HG03460 (cell line): ENCODE data around the gene ERC2.

Experiments used
- ATAC-seq: cut with Tn5 transposase; IDR thresholded peaks from one replicate; pipeline ENCODE4 v1.9.1; 2021; ENCODE audit not compliant: unreplicated experiment

Gene ERC2

GRCh38 chr3:55805169-55805568 is 663.1 kb downstream of the ERC2 start:
- ATAC-seq = no peak

- ATAC-seq = no peak
These were observed 663.8 kb downstream of the ERC2 start for GRCh38 chr3:55804170-55805095.

DNA sequence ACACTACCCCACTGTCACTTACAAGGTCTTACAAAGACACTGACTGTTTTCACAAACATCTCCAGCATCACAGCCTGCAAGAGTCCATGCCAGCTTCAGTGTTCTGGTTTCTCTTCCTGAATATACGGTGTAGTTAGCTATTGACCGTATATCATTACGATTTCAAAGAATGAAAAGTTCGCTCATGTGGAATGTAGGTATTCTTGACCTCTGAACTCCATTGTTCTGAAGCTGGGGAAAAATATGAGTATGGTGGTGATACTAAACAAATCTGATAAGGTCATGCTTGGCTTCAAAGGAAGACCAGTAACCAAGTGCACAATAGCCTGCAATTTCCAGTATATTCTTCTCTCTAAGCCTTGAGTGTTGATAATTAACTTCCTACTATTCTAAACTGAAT is 665.5 kb downstream of the ERC2 start:
- no peak for ATAC-seq

DNA sequence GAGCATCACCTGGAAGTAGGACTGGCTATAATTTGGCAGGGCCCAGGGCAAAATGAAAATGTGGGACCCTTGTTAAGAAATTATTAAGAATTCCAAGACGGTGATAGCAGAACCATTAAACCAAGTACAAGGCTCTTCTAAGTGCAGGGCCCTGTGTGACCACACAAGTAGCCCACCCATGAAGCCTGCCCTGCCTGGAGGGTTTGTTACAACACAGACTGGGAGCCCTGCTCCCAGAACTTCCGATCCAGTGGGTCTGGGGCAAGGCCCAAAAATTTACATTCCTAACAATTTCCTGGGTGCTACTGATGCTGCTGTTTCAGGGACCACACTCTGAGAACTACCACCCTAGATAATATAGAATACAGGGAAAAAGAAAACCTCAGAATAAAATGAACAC is 666.6 kb downstream of the ERC2 start:
- ATAC-seq = no peak

DNA sequence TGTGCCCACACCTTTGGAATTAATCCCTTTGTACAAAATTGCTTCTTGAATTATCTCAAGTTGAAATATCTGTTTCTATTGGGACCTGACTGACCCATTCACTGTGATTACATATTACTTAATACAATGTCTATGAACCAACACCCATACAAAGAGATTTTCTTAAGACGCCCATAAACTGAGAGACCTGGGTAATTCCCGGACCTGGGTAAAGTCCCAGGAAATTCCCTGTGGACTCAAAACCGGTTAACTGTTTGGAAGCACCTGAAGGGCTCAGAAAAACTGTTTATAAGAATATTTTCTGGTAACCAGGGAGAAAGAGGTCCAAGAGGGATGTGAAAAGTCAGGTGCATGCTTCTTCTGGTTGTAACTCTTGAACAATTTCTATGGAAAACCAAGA is 667.2 kb downstream of the ERC2 start:
- ATAC-seq = no peak

- ATAC-seq = no peak
These were observed 670.5 kb downstream of the ERC2 start for GRCh38 chr3:55797775-55798174.

- no peak for ATAC-seq
These were observed 671.2 kb downstream of the ERC2 start for GRCh38 chr3:55797084-55797483.

DNA sequence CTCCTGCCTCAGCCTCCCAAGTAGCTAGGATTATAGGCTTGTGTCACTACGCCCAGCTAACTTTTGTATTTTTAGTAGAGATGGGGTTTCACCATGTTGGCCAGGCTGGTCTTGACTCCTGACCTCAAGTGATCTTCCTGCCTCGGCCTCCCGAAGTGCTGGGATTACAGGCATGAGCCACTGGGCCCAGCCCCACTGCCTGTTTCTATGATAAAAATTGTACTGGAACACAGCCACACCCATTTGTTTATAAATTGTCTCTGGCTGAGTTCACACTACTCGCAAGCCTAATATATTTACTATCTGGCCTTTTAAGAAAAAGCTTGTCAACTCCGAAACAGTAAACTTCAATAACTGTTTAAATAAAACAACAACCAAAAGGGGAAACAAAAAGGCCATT is 671.7 kb downstream of the ERC2 start:
- ATAC-seq = no peak

DNA sequence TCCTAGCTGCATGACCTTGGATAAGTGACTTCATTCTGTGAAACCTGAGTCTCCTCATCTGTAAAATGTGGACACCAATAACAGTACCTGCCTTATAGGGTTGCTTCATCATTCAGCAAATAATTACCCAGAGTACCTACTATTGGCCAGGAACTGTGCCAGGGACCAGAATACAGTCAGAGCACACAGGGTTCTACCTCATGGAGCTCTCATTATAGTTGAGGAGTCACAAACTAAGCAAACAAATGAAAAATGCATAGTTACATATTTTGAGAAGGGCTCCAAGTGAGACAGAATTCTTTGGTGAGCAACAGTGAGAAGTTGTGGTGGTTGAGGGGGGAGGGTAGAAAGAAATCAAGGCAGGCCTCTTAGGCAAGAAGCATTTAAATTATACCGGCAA is 672.5 kb downstream of the ERC2 start:
- no peak for ATAC-seq

DNA sequence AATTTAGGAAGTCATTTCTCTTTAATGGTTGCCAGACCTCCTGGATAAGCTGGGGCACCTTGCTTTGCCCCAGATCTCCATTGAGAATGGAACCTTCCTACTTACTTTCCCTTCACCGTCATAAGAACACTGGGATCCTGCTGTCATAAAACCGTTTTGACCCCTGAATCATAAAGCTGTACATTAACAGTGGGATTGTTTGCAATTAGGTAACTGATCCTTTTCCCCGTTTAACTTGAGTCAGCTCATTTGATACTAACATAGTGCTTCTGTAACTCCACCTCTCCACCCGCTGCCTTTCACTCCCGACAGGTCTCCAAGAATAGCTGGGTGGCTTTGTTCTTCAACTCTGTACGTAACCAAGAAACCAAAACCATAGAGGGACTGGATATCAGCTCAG is 673.0 kb downstream of the ERC2 start:
- ATAC-seq = no peak

DNA sequence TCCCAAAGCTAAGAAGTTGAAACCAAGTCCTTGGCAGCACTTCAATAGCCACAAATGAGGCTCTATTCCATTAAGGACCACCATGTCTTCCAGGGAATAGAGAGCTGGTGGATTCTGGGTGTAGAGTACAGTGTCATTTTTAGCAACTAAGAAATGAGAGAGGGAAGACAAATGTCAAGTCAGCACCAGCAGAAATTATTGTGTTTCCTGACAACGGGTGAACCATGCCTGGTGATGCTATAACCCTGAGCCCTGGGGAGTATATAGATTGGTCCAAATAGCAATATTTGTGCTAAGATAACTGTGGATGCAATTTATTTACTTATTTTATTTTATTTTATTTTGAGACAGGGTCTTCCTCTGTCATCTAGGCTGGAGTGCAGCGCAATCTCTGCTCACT is 675.5 kb downstream of the ERC2 start:
- ATAC-seq = no peak

GRCh38 chr3:55792009-55792408 is 676.3 kb downstream of the ERC2 start:
- no peak for ATAC-seq

DNA sequence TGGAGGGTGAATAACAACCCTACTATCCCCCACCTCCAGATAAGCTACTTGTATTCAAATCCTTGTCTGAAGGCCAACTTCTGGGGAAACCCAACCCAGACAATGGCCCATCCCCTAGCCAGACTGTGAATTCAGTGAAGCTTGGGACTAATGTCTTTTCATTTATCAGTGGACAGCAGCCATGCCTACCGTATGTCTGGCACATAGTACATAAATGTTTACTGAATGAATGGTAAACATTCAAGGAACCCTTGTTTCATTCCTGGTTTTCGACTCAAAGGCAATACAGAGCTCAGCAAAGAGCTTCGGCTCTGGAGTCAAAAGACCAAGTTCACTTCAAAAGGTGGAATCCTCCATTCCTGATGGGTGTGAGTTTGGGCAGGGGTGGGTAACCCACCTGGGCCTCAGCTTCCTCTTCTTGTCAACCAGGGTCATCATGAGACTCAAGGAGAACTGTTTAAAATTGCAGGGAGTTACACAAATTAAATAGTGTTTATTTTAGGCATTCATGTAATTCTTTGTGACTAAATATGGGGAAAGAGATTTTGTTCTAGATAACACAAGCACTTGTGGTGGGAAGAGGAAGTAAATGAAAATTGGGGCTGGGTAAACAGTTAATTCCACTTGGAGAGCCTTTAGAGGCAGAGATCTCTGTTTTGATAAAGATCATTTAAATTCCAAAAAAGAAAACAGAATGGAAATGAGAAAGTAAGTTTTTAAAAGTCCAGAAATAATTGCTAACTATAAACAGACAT is 677.5 kb downstream of the ERC2 start:
- ATAC-seq = no peak

- ATAC-seq = no peak
These were observed 678.8 kb downstream of the ERC2 start for GRCh38 chr3:55789516-55789915.

GRCh38 chr3:55782807-55783206 is 685.5 kb downstream of the ERC2 start:
- no peak for ATAC-seq

DNA sequence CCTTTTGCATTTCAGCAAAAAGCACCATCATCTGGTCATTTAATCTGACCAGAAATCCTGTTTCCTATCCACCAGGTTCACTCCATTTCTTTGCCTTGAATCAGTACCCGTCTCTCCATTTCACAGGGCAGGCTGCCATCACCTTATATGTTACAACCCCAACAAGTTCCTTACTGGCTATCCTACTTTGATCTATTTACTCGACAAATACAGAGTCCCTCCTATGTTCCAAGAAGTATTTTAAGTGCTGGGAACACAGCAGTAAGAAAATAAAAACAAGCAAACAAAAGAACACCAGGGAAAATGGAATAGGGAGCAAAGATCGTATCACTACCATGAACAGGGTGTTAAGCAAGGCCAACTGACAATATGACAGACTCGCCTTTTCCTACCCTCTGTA is 685.9 kb downstream of the ERC2 start:
- no peak for ATAC-seq

GRCh38 chr3:55780913-55781312 is 687.4 kb downstream of the ERC2 start:
- ATAC-seq = no peak

DNA sequence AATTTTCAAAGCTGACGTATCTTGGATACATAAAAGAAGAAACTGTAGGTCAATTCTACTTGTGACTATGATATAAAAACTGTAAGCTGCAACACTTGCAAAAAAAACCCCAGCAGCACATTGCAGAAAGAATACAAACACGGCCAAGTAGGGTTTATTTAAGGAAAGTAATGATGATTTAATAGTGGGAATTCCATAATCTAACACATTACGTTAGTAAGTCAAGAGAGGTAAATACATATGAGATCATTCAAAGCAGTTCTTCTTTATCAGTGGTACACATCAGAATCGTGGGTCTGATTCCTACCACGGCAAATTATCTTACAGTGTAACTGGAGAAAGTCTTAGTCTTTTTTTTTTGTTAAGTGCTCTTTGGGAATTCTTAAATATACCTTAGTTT is 688.7 kb downstream of the ERC2 start:
- ATAC-seq = no peak

GRCh38 chr3:55775366-55776154 is 692.7 kb downstream of the ERC2 start:
- no peak for ATAC-seq

DNA sequence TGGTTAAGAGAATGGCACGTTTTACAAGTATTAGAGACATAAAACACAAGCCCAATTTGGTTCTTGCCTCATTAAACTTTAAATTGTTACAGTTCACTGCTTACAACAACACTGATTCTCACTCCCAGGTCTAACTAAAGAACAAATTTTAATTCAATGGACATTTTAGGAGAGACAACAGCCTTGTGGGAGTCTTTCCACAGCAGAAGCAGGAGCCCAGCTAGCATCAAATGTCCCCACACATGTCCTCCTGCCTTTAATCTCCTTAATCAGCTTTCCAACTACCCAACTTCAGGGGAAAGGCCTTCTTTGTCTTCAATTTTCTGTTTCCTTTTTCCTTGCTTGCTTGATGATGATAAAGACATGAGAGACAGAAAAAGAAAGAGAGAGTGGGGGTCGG is 693.4 kb downstream of the ERC2 start:
- ATAC-seq = no peak

DNA sequence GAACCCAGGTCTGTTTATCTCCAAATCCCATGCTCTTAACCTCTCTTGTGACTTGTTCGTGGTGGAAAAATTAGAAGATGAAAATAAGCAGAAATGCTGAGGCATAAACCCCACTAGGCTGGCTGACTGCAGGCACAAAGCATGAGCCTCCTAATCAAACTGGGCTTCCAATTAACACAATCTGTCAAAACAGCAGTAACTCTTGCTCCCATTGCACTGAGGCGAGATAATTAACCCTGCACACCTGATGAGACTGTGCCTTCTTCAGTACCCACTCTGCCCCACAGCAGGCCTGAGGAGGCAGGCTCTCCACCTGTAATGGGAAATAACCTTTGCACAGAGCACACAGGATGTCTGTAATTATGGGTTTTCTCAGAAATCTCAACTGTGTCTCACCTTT is 696.8 kb downstream of the ERC2 start:
- ATAC-seq = no peak

- ATAC-seq = no peak
These were observed 698.2 kb downstream of the ERC2 start for GRCh38 chr3:55770077-55770476.
